ENCODE results near the gene BCL2L2. TPM values are rescaled to one million over a fixed set of nuclear protein-coding genes. Genes with fewer than 3 reads are reported as not detected.
A peak's percentile ranks its signal among the peaks of the same experiment; 100 is the strongest.

BCL2L2 gene
- total RNA-seq, 1 donor from 2014 or later, result 11.8 TPM

GRCh38 chr14:23296012-23296777, 10.4 kb upstream of the BCL2L2 start:
- ChIA-PET CTCF (interaction anchor here (0.6 to 2.4 kb wide), 6 partner anchors 10 to 175 kb away, joined by 3 to 14 read pairs (median 4); partner anchors contain the start of genes HOMEZ and PABPN1), POLR2A (interaction anchor here (1.0 to 2.8 kb wide), 3 partner anchors 10 to 25 kb away, joined by 3 to 14 read pairs (median 7); partner anchors contain the start of genes BCL2L2, HOMEZ and PABPN1)
- H3K27me3 Mint-ChIP-seq, result no peaks in the 10 kb centered on the region
- H3K4me3 Mint-ChIP-seq, result no peak overlapping the region
- DNase-seq, result no peak
- H3K27ac Mint-ChIP-seq, result no peak overlapping the region
- H3K9me3 Mint-ChIP-seq, result no peaks in the 10 kb centered on the region
- TF ChIP-seq CTCF (IDR thresholded peaks at IDR 0.05), result no peak
- intact Hi-C loops (cut with micrococcal nuclease), result loop anchor here (5.0 kb wide), 1 partner anchor 219 kb away; no protein-coding TSS in a partner anchor
- peaks cover 25% of the 10 kb centered on the region for H3K4me1 Mint-ChIP-seq
- no peak for ATAC-seq (ENCODE audit: low read depth)
- H3K36me3 Mint-ChIP-seq (ENCODE audit: low read depth), result peaks cover 24% of the 10 kb centered on the region

GRCh38 chr14:23297096-23297495, 9.5 kb upstream of the BCL2L2 start:
- no peak for TF ChIP-seq CTCF (IDR thresholded peaks at IDR 0.05)
- Mint-ChIP-seq H3K9me3 (no peaks in the 10 kb centered on the region), H3K27me3 (no peaks in the 10 kb centered on the region), H3K4me3 (no peak overlapping the region), H3K4me1 (peaks cover 25% of the 10 kb centered on the region), H3K27ac (no peak overlapping the region), H3K36me3 (ENCODE audit: low read depth) (peaks cover 24% of the 10 kb centered on the region)
- POLR2A ChIA-PET, result interaction anchor here (1.0 to 1.5 kb wide), 3 partner anchors 10 to 24 kb away, joined by 3 to 7 read pairs (median 3); partner anchors contain the start of genes BCL2L2, HOMEZ and PABPN1
- DNase-seq (no peak), ATAC-seq (ENCODE audit: low read depth) (no peak)
- intact Hi-C loops (cut with micrococcal nuclease), result loop anchor here (5.0 kb wide), 1 partner anchor 220 kb away; no protein-coding TSS in a partner anchor
- CTCF ChIA-PET, result interaction anchor here (0.8 to 2.4 kb wide), 4 partner anchors 10 to 176 kb away, joined by 3 to 14 read pairs (median 6); partner anchors contain the start of genes HOMEZ and PABPN1

GRCh38 chr14:23297611-23298277, 8.9 kb upstream of the BCL2L2 start:
- Mint-ChIP-seq H3K4me3 (no peak overlapping the region), H3K36me3 (ENCODE audit: low read depth) (peaks cover 27% of the 10 kb centered on the region), H3K27me3 (no peaks in the 10 kb centered on the region), H3K27ac (no peak overlapping the region), H3K9me3 (no peaks in the 10 kb centered on the region), H3K4me1 (peaks cover 28% of the 10 kb centered on the region)
- DNase-seq (no peak), ATAC-seq (ENCODE audit: low read depth) (no peak)
- intact Hi-C loops (cut with micrococcal nuclease), result loop anchor here (5.0 kb wide), 1 partner anchor 220 kb away; no protein-coding TSS in a partner anchor
- ChIA-PET POLR2A (interaction anchor here (1.0 to 1.5 kb wide), 2 partner anchors 9 to 12 kb away, joined by 3 to 7 read pairs; partner anchors contain the start of genes BCL2L2 and HOMEZ), CTCF (interaction anchor here (1.8 kb wide), 1 partner anchor 177 kb away, joined by 9 read pairs; no protein-coding TSS in a partner anchor)
- no peak for TF ChIP-seq CTCF (IDR thresholded peaks at IDR 0.05)

GRCh38 chr14:23299211-23299957, 7.2 kb upstream of the BCL2L2 start:
- Mint-ChIP-seq H3K4me1 (peaks cover 31% of the 10 kb centered on the region), H3K36me3 (ENCODE audit: low read depth) (peaks cover 27% of the 10 kb centered on the region), H3K27me3 (no peaks in the 10 kb centered on the region), H3K9me3 (no peaks in the 10 kb centered on the region), H3K27ac (peak overlapping the region; percentile 26), H3K4me3 (peak overlapping the region; percentile 17)
- ChIA-PET CTCF (interaction anchor here (0.5 to 1.4 kb wide), 2 partner anchors 81 to 178 kb away, joined by 3 to 5 read pairs; no protein-coding TSS in a partner anchor), POLR2A (interaction anchor here (0.6 to 14.2 kb wide), 5 partner anchors 10 to 234 kb away, joined by 5 to 339 read pairs (median 11); partner anchors contain the start of genes HOMEZ and PABPN1)
- intact Hi-C loops (cut with micrococcal nuclease), result loop anchor here (1.0 to 5.0 kb wide), 2 partner anchors 34 to 222 kb away; no protein-coding TSS in a partner anchor
- ATAC-seq (ENCODE audit: low read depth) (no peak), DNase-seq (no peak)
- no peak for TF ChIP-seq CTCF (IDR thresholded peaks at IDR 0.05)
